Smooth muscle cell of the brain vasculature (primary cell): ENCODE measurements around the gene TMEM132D.
"Not testable (repeated sequence)": the region's sequence is repeated elsewhere in the genome, so short reads cannot be mapped to it uniquely, and the experiment has no call there.

ENCODE experiments used
- DNase-seq: peaks from one replicate; pipeline ENCODE4 v3.0.0-alpha.2; 2012; ENCODE audit warnings: low read depth, low spot score

TMEM132D gene

DNA sequence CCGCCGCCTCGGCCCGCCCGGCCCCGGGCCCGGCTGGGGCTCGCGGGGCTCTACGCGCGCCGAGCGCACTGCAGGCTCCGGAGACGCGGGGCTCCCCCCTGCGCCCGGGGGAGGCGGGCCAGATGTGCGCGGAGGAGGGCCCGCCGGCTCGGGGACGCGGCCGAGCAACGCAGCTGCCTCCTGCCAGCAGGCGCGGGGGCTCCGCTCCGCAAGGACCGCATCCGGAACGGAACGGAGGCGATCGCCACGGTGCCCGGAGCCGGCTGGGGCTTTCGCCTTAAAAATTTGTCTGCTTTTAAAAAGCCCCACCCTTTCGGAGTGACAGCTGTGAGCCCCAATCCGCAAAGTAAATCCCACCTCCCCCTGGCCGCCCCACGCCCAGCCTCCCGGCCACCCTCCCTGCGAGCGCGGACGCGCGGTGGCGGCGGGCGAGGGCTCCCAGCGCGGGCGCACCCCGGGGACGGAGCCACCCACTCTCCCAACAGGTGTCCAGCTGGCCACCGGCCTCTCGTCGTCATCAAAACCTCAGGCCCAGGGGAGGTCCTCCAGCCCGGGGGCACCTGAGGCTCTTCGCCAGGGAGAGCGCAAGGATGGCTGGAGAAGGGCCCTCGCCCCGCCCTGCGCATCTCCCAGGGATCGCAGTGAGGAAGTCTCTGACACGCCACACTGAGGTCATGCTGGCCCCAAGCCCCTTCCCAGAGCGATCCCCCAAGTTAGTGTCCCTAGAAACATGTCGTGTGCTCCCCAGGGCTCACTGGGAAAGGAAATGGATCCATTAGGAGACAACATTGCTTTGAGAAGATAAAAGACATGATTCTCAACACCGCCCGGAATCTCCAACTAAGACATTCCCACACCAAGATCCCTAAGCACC is at the start of gene TMEM132D:
Gene TMEM132D (minus strand): TSS at position 70 of the 874 bp plus-strand sequence.
- no peak for DNase-seq

DNA sequence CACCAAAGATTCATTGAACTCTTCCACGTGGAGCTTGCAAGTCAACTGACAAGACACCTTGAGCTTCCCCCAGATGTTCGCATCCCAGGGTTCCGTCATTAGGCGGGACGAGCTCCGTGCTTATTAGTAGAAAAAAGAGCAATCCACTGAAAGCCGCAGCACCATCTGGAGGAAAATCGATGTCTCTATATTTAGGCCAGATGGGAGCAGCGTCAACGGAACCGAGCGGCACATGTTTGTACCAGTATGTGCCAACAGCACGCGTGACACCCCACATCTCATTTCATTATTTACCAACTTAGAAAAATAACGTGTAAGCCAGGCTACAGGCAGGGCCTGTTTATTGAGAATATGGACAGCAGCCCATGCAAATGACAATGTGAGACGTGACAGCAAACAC is 45.8 kb upstream of the TMEM132D start:
- DNase-seq, result no peak

DNA sequence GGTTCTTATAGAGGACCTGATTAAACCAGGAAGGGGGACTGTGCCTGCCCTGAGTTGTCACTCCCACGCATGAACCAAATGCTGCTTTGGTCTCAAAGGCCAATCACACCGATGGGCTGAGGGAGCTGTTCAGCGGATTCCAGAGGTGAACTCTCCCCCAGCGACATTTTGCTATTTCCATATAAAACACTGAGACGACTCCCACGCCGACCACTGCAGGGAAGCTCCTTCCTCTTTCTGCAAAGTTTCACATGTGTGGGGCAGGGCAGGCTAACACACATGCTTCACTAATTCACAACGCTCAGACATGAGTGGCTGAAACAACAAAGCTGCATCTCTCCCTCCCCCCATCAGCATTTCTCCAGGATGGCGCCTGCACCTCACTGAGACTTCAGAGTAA is 37.8 kb upstream of the TMEM132D start:
- no peak for DNase-seq

DNA sequence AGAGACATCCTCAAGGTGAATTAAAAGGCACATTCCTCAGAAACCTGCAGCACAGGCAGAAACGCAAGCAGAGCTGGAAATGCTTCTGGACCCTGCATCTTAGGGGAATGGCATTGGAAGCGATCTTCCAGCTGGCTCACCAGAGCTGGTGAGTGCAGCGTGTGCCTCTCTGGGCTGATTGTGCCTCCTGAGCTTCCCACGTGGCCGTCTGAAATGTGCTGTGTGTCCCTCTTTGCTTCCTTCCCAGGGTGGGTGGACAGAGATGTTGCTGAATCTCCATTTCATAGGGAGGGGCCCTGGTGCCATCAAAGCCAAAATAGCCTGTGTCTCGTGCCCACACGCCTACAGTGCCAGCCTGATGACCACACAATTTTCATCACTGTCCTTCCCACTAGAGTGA is 34.3 kb upstream of the TMEM132D start:
- no peak for DNase-seq

DNA sequence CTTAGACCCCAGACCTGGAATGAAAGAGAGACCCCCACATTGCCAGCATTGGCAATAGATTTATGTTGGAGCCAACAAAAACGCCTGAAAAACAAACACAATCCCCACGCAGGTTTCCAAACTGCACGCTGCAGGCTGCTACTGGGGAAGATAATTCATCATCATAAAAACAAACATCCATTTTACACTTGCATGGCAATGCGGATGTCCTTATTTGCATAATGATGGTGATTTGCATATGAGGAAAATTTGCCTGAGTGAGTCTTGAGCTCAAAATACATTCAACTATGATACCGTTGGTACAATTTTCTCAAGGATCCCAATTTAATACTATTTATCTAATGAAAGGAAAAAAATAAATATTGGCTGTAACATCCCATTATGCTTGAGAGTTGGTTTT is 33.6 kb upstream of the TMEM132D start:
- DNase-seq, result no peak

DNA sequence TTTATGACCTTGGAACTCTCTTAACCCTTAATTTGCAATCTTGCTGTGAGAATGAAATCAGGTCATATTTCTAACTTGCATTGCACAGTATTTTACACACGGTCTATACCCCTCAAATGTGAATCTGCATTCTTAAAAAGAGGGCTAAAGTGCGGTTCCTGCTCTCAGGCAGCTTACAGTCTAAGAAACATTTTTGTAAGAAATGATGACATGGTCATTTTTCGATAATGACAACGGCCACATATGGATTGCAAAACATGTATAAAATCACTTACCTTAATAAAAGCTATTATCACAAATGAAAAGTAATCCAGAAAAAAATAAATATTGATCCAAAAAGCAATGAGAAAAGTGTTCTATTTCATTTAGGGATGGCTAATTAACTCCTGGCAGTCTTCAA is 24.8 kb upstream of the TMEM132D start:
- no peak for DNase-seq

DNA sequence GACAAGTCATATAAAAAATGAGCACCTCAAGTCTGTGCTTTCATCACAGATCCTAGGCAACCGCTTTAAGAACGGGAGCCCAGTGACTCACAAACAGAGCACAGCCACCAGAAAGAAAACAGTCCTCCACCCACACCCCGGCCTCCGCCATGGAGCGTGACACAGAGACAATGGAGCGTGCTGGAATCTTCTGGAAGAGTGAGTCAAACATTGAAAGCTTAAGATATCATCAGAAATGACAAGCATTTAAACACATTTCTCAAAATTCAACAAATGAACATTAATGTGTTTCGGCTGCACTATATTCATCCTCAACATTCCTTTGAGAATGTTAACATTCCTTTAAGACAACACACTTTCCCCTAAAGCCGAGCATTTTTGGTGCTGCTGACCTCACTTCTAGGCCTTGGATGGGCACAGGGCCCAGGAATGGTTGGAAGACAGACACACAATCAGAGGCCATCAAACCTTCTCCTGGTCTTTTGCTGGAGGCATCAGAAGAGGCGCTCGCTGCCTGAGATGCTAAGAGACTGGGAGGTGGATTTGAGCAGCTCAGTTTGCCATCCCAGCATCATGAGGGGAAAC is 23.6 kb upstream of the TMEM132D start:
- no peak for DNase-seq

DNA sequence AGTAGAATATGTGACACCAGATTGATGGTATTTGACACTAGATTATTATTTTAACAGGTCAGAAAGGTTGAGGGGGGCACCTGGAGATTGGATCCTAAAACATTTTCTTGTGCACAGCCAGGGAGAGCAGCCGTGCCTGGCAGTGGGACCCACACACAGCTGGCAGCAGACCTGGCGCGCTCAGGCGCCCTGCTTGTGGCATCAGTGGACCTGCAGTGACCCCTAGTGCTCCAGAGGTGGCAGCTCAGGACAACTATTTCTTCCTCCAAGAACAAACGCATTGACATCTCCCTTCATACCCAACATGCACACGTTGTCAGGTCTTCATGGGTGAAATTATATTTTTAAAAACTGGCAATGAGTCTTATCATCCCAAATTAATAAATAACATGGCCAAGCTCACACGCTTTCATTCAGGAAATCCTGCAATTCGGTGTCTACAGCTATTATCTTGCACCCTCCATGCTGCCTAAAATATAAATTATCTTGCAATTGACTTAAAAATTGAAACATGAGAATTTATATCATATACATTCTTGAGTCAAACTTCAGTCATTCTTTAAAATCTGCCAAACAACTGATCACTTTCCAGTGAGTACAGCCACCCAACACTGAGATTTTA is 7.7 kb upstream of the TMEM132D start:
- peak; percentile 39 for DNase-seq

DNA sequence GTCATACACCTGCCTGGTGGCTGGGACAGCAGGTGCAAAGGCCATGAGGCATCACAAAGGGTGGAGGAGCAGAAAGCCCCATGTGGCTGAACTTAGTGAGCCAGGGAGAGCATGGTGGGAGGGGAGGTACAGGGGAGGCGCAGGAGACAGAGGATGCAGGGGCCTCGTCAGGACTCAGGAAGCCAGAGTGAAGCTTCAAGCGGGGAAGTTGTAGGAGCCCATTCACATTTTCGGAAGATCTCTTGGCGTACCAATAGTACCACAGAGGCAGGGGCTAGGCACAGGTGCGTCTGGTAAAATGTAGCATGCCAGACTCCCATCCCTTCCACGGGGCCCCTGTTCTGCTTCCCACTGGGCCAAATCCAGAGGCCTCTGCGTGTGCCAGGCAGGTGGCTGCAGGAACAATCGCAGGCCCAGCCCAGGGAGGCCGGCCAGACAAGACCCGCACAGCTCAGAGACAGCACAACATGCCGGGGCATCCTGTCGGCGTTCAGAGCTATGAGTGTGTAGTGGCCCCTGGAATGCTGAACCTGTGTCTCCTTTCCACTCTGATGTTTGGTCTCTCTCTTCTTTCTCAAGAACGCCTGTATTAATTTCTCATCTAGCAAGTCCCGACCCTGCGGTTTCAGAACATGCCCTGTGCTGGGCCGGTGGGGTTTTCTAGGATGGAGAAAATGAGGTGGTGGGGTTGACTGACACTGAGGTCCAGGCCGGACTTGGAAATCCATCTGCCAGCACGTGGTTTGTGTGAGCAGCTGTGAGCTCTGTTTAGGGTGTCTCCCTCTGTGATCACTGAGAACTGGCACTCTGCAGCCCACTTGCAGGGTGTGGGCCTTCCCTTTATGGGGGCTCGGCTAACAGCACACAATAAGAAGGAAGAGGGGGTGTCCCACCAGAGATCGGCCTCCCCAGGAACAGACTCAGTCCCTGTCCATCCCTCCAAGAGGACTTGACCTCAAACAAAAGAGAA is 5.5 kb upstream of the TMEM132D start:
- DNase-seq, result no peak

DNA sequence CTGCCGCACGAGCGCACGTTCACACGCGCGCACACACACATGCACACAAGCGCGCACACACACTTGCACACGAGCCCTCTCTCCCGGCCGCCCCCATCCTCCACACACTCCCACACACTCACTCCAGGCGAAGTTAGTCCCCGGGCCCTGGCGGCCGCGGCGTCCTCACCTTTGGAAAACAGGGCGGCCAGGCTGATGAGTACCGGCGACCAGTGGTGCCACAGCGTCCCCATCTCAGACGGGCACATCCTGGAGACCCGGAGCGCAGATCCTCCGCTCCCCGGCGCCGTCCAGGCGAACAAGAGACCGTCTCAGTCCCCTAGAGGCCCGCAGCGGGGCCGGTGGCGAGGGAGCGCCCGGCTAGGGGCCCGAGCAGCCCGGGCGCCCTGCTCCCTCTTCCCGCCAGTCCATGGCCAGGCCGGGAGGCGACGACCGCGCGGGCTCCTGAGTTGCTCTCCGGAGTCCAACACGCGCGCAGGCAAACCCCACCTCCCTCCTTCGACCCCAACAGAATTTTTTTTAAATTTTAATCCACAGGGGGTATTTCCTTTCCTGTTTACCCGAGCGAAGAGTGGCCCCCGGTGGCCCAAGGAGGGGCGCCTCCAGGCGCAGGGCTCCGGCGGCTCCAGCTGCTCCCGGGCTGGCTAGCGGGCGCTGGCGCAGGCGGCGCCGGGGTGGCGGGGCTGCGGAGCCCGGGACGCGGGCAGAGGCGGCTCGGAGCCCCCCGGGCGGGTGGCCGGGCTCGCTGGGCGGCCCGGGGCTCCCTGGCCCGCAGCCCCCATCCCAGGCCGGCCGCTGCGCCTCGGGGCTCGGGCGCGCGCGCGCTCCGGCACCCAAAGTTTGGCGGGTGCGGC is 506 bp downstream of the TMEM132D start:
- no peak for DNase-seq

DNA sequence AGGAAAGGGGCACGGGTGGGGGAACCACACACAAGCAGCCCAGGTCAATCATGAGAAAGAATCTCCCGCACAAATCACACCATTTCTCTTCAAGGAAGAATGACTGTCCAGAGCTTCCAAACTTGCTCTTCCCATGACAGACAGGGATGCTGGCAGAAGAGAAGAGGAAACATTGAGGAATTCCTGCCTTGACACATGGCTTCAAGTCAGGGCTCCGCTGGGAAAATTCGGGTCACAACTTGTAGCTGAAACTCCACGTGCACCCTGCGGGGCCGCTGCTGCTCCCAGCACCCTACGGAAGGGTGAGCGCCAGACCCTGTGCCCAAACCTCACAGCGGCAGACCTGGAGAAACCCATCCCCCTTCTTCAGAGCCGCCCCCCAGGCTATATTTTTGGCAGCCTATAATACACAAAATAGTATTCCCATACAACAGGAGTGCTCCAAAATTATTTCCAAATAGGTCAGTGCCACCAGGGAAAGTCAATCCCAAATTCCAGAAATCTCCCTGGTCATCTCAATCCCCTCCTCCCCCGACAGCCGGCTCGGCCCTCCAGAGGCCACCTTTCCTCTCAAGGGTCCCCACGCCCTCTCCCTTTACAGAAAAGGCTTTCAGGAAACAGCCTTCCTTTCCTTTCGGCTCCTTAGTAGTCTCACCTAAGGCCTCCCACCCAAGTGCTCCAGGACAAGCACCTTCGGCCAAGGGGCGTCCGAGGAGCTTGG is 1.3 kb downstream of the TMEM132D start:
- no peak for DNase-seq

DNA sequence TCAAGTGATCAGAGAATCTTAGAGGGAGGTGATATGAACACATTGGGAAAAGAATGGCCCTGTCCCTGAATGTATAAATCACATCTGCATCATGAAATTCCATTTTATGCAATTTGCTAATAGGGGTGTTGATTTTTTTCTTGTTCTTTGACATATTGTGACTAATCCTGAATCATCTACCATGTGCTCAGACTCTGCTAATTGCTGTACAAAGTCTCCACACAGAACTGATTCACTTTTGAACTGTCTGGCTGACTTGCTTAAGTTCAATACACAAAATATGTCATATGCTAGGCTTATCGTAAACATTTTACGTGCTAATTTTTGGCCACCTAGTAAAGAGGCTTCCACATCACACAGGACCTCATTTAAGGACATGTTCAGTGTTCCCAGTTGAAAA is 2.6 kb downstream of the TMEM132D start:
- DNase-seq, result no peak

DNA sequence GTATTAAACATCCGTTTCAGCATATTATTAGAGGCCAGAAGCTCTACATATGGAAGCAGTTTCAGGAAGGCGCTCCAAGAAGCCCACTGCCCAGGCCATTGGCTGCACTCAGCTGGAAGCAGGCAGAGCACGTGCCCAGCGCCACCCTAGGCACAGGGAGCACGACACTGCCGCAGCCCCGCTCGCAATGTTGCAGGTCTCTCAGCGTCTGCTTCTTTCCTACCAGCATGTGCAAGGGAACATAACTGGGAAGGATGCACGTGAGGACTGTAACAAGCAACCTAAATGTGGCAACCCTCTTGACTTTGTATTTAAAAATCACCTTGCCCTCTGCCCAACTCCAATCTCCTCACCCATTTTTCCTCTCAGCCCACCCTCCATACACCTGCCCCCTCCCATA is 3.5 kb downstream of the TMEM132D start:
- no peak for DNase-seq

DNA sequence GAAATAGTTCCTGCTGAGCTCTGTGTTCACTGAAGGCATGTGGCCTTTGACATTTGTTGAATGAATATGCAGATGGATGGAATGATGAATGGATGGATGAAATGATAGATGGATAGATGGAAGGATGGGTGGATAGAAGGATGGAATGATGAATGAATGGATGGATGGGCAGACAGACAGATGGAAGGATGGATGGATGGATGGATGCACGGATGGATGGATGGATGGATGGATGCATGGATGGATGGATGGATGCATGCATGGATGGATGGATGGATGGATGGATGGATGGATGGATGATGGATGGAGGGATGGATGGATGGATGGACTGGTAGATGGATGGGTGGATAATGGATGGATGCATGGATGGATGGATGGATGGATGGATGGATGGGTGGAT is 4.8 kb downstream of the TMEM132D start:
- not testable (repeated sequence) for DNase-seq

DNA sequence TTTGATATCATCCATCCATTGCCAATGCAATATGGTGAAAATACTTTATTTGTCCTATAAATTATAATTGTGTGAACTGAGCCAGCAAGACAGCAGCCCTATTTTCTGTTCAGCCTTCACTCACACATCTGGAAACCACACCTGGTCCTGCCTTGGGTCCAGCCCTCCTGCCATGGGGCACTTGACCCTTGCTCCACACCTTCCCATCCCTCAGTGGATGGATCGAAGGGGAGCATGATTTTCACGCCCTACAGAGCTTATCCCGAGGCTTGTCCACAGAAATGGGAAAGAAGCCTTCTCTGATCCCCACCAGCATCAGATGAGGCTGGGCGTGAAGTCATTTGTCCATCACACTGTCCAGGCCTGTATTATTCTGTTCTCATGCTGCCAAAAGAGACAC is 10.1 kb downstream of the TMEM132D start:
- no peak for DNase-seq

DNA sequence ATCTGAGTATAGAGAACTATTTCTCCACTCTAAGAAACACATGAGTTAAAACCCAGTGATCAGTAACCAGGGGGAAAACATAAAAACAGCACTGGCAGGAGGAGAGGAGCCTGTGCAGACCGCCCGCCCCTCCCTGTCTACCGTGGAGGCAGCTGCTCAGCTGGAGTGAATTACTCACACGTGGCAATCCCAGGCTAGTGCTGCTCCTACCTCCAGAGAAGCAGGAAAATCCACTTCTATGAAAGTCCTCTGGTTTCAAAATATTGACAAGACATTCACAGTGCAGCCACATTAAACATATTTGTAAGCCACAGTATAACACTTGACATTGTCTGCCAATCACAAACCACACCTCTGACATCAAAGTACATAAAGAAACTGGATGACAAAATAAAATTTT is 16.7 kb downstream of the TMEM132D start:
- peak; percentile 43 for DNase-seq

DNA sequence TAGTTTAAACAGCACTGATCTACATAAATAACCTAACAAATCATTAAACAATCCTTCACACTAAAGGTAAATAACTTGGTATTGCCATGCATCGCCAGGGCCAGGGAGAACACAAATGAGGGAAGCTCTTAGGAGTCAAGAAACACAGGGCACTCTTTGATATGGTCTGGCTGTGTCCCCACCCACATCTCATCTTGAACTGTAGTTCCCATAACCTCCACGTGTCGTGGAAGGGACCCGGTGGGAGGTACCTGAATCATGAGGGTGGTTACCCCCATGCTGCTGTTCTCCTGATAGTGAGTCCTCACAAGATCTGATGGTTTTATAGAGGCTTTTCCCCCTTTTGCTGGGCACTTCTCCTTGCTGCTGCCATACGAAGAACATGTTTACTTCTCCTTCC is 17.3 kb downstream of the TMEM132D start:
- DNase-seq, result no peak

DNA sequence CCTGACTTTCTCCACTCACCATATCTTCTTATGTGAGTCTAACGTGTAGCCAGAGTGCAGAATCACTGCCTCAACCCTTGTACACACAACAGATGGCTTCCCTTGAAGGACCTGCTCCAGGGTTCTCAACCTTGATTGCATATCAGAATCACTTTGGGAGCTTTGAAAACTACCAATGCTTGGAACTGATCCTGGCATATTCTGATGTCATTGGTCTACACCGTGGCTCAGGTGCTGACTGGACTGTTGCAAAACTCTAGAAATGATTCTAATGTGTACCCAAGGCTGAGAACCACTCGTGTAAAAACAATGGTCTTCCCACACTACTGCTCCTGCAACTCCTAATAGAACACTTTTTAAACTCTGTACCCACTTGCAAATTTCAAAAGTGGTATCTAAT is 18.5 kb downstream of the TMEM132D start:
- DNase-seq, result no peak

DNA sequence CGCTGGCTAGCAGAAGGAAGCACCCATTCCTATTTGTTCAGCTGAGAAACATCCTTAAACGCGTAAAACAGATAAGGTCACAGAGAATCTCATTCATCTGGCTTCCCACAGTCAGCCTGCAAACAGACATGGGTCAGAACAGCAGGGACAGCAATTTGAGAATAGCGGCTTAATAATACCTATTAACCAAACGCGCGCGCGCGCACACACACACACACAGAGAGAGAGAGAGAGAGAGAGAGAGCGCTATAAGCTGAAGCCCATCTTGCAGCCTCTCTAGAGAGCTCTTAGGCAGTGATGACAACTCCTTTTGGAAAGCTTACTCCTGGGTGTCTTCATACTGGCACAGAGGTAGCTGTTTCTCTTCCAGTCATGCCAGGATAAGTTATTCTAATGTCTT is 26.4 kb downstream of the TMEM132D start:
- DNase-seq, result no peak

DNA sequence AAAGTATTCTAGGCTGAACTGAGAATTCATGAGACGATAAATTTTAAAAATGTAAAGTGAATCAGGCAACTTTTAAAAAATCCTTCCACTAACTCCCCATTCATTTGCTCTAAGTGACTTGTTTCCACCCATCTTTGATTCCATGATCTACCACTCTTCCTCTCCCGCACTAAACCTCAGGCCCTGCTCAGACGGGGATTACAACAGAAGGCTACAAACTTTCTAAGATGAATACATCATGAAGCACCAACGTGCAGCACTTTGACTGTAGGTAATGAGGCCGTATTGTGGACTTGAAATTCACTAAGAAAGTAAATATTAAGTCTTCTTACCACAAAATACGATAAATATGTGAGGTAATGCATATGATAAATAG is 30.0 kb downstream of the TMEM132D start:
- no peak for DNase-seq
